GM12878 (cell line): Measurements from ENCODE around the gene SI. TPM values are rescaled to one million over a fixed set of nuclear protein-coding genes. Genes with fewer than 3 reads are reported as not detected.
A peak's percentile ranks its signal among the peaks of the same experiment; 100 is the strongest.
"Not testable (repeated sequence)": the region's sequence is repeated elsewhere in the genome, so short reads cannot be mapped to it uniquely, and the experiment has no call there.

Experiments used
- ATAC-seq: fragments of 200-7000 bp; cut with Tn5 transposase; 3 replicates; pipeline ENCODE4 v1.9.1; 2020; ENCODE audit warnings: mild to moderate bottlenecking, moderate library complexity
- BruUV-seq: library from RNA; stranded (reverse); fragments of 400-500 nt; replicated peaks from 2 replicates; lab custom pipeline; 2021; lab: Mats Ljungman, UMichigan
- CTCF ChIA-PET: fragments of 300-600 bp; sonication (Branson Sonifier 250); formaldehyde crosslinking; extraction: SDS; loops from one replicate; lab custom pipeline; 2021; ENCODE audit warnings: inconsistent platforms; lab: Yijun Ruan, JAX
- POLR2A ChIA-PET: fragments of 350-600 bp; formaldehyde crosslinking; extraction: SDS; loops from one replicate; lab custom pipeline; 2021; ENCODE audit warnings: inconsistent platforms; lab: Charles Lee
- RAD21 ChIA-PET: fragments of 300-600 bp; sonication (Branson Sonifier 250); formaldehyde crosslinking; loops from one replicate; lab custom pipeline; 2023; ENCODE audit warnings: antibody characterized with exemption; ENCODE audit not compliant: unreplicated experiment; lab: Charles Lee
- SMC1A ChIA-PET: fragments of 300-600 bp; sonication (Branson Sonifier 250); formaldehyde crosslinking; loops from one replicate; lab custom pipeline; 2023; ENCODE audit not compliant: unreplicated experiment, uncharacterized antibody; lab: Charles Lee
- DNase-seq: peaks from one replicate; pipeline ENCODE4 v3.0.0-alpha.2; 2011; ENCODE audit warnings: low read depth, low spot score
- FAIRE-seq: peaks from 3 replicates; lab custom pipeline; 2011; peaks lifted over from hg19 to GRCh38; lab: Jason Lieb, UNC
- H2AFZ ChIP-seq: 2 replicates; pipeline ENCODE4 v1.6.0; 2011; ENCODE audit warnings: low read depth, low read length, control low read depth; ENCODE audit not compliant: control insufficient read depth
- H3K27ac ChIP-seq: 2 replicates; pipeline ENCODE4 v1.5.1; 2011; ENCODE audit warnings: control low read depth; ENCODE audit not compliant: control insufficient read depth, insufficient read depth
- H3K27me3 ChIP-seq, 2 experiments: replicated peaks in 1 of 2; 2 replicates each; pipeline versions ENCODE4 v1.6.0 to v1.6.1; 2011; ENCODE audit warnings: low read length in 1 of 2; ENCODE audit not compliant: control insufficient read depth in 2 of 2, insufficient read depth in 2 of 2
- H3K36me3 ChIP-seq, 2 experiments: 2 replicates each; pipeline ENCODE4 v1.5.1; 2011; ENCODE audit warnings: low read length in 1 of 2; ENCODE audit not compliant: control insufficient read depth in 2 of 2, insufficient read depth in 2 of 2
- H3K4me1 ChIP-seq: 2 replicates; pipeline ENCODE4 v1.6.1; 2011; ENCODE audit warnings: mild to moderate bottlenecking, low read length, moderate library complexity, mixed read lengths; ENCODE audit not compliant: control insufficient read depth, insufficient read depth
- H3K4me2 ChIP-seq: 2 replicates; pipeline ENCODE4 v1.6.0; 2011; ENCODE audit warnings: control low read depth; ENCODE audit not compliant: control insufficient read depth, insufficient read depth
- H3K4me3 ChIP-seq: fragments of 200-600 bp; sonication (generic); 2 replicates; pipeline ENCODE4 v1.5.1; 2016
- H3K79me2 ChIP-seq: 2 replicates; pipeline ENCODE4 v1.6.0; 2011; ENCODE audit warnings: low read length; ENCODE audit not compliant: control insufficient read depth, insufficient read depth
- H3K9ac ChIP-seq: 2 replicates; pipeline ENCODE4 v1.8.0; 2011; ENCODE audit warnings: low read length, control low read depth, mixed read lengths; ENCODE audit not compliant: control insufficient read depth, insufficient read depth
- H3K9me3 ChIP-seq: replicated peaks from 3 replicates; pipeline ENCODE4 v1.5.1; 2011; ENCODE audit warnings: mild to moderate bottlenecking, low read length; ENCODE audit not compliant: control insufficient read depth, insufficient read depth
- H4K20me1 ChIP-seq: 2 replicates; pipeline ENCODE4 v1.6.0; 2011; ENCODE audit not compliant: control insufficient read depth, insufficient read depth
- ASH2L ChIP-seq: fragments of 300-600, 200-600 bp; sonication (generic); IDR thresholded peaks from 2 replicates; pipeline ENCODE4 v1.6.1; 2017; ENCODE audit warnings: low read depth, mild to moderate bottlenecking, borderline replicate concordance
- FOXM1 ChIP-seq: IDR thresholded peaks from 2 replicates; pipeline ENCODE4 v1.6.1; 2012; ENCODE audit warnings: low read depth, mild to moderate bottlenecking, inconsistent platforms, low read length, moderate library complexity
- GATAD2B ChIP-seq: fragments of 450-650 bp; conservative IDR thresholded peaks from 2 replicates; pipeline ENCODE4 v1.6.1; 2017; ENCODE audit warnings: low read depth, mild to moderate bottlenecking, moderate library complexity
- HDAC6 ChIP-seq: fragments of 200-600 bp; sonication (generic); IDR thresholded peaks from one replicate; pipeline ENCODE4 v1.8.0; 2017; ENCODE audit warnings: antibody characterized with exemption; ENCODE audit not compliant: unreplicated experiment
- IRF4 ChIP-seq: IDR thresholded peaks from 2 replicates; pipeline ENCODE4 v1.6.1; 2011; ENCODE audit warnings: low read depth, low read length
- MYC ChIP-seq: IDR thresholded peaks from 2 replicates; pipeline ENCODE4 v1.6.1; 2011; ENCODE audit warnings: mild to moderate bottlenecking, low read length, moderate library complexity, inconsistent platforms; ENCODE audit not compliant: insufficient read depth, insufficient replicate concordance, insufficient read length, severe bottlenecking
- NFXL1 ChIP-seq: fragments of 450-650 bp; IDR thresholded peaks from 2 replicates; pipeline ENCODE4 v1.6.1; 2017; ENCODE audit warnings: antibody characterized with exemption, mild to moderate bottlenecking, borderline replicate concordance
- NR2C2 ChIP-seq: IDR thresholded peaks from 2 replicates; pipeline ENCODE4 v1.6.1; 2011; ENCODE audit warnings: borderline replicate concordance, low read depth; ENCODE audit not compliant: control insufficient read depth, insufficient read length
- SIN3A ChIP-seq: IDR thresholded peaks from 2 replicates; pipeline ENCODE4 v1.6.1; 2012; ENCODE audit warnings: low read depth, low read length, improper control_type of control experiment
- YY1 ChIP-seq: IDR thresholded peaks from 2 replicates; pipeline ENCODE4 v1.6.1; 2011; ENCODE audit warnings: low read depth, mild to moderate bottlenecking, low read length
- WGBS: methylation state at CpG from one replicate; pipeline ENCODE4 v1.1.6; 2016; ENCODE audit warnings: low lambda C conversion rate; ENCODE audit not compliant: insufficient replicate concordance, insufficient coverage; ENCODE audit errors: missing lambda C conversion rate; 5-methylcytosine and 5-hydroxymethylcytosine counted together
- in situ Hi-C: fragments of 300-500 bp; cut with MboI; formaldehyde crosslinking; loops from 9 replicates; pipeline ENCODE4 v1.14.3; 2018; ENCODE audit warnings: mixed read lengths
- intact Hi-C: fragments of 100-400 bp; cut with micrococcal nuclease; formaldehyde crosslinking; loops from one replicate; pipeline ENCODE4 v1.14.2; 2022; ENCODE audit not compliant: unreplicated experiment
- polyA plus RNA-seq, 11 experiments: library from polyadenylated mRNA; depleted of rRNA in 4 of 11; unstranded in 6 of 11; stranded (reverse) in 5 of 11; fragments of >200 nt; fragmentation: Nextera tagmentation in 4 of 11; fragmentation: Illumina TruSeq in 1 of 11; extraction: Ambion mirVana in 4 of 11; extraction: Trizol in 1 of 11; gene quantifications; 1 replicate in 1 of 11; 2 replicates in 10 of 11; pipeline versions ENCODE4 v1.2.1 to v1.2.3, GENCODE V29; 2011 to 2016; ENCODE audit warnings: inconsistent platforms in 2 of 11, missing spikeins in 2 of 11, low read depth in 1 of 11
- total RNA-seq, 4 experiments: library from RNA; depleted of rRNA in 3 of 4; stranded (reverse); fragments of >200 nt in 3 of 4; fragmentation: Illumina TruSeq in 1 of 4; extraction: Trizol in 1 of 4; gene quantifications; 2 replicates each; pipeline versions ENCODE4 v1.2.1 to v1.2.3, GENCODE V29; 2013 to 2021
- TF ChIP-seq, protein P1 (sequence below): fragments of 450-650 bp; IDR thresholded peaks from 2 replicates; pipeline ENCODE4 v1.6.1; 2017; ENCODE audit warnings: mild to moderate bottlenecking
- TF ChIP-seq, protein P2 (sequence below): fragments of 450-650 bp; IDR thresholded peaks from 2 replicates; pipeline ENCODE4 v1.6.1; 2018; ENCODE audit warnings: borderline replicate concordance, mild to moderate bottlenecking; ENCODE audit not compliant: partially characterized antibody

The SI gene
- total and polyA plus RNA-seq, 10 of the 15 experiments (the other 5 are each of a cell fraction or from before 2014, with no cell fraction given): 0.01 TPM; not detected in 9

- TF ChIP-seq, protein P1, sequence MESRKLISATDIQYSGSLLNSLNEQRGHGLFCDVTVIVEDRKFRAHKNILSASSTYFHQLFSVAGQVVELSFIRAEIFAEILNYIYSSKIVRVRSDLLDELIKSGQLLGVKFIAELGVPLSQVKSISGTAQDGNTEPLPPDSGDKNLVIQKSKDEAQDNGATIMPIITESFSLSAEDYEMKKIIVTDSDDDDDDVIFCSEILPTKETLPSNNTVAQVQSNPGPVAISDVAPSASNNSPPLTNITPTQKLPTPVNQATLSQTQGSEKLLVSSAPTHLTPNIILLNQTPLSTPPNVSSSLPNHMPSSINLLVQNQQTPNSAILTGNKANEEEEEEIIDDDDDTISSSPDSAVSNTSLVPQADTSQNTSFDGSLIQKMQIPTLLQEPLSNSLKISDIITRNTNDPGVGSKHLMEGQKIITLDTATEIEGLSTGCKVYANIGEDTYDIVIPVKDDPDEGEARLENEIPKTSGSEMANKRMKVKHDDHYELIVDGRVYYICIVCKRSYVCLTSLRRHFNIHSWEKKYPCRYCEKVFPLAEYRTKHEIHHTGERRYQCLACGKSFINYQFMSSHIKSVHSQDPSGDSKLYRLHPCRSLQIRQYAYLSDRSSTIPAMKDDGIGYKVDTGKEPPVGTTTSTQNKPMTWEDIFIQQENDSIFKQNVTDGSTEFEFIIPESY: no peak
- no peak for TF ChIP-seq MYC
Measured at GRCh38 chr3:164952966-164953365, 125.3 kb downstream of the SI start (continued).

- H2AFZ ChIP-seq: not testable (repeated sequence)
Measured at GRCh38 chr3:164951403-164951802, 126.9 kb downstream of the SI start.

DNA sequence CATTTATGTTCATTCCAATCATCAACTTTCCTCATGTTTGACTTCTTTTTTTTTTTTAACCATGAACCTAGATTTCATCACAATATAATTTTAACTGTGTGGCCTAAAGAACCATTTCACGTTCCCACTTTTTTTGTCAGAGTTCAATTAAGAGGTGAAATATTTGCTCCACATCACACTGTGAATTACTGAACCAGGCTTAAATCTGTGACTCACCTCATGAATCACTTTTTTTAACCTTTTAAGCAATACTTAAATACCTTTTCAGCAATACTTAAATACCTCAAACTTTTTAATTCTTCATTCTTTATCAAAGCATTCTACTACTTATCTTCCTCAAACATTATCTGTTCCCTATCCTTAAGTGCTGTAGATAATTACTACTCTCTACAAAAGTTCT lies 137.6 kb downstream of the SI start:
- DNase-seq (no peak), FAIRE-seq (no peak), ATAC-seq (no peak)
- no peak overlapping the region for H3K27ac ChIP-seq
- H4K20me1 ChIP-seq: no peaks in the 10 kb centered on the region
- in situ Hi-C loops (no loop called here), intact Hi-C loops (no loop called here)
- no TSS peak for BruUV-seq
- no peaks in the 10 kb centered on the region for H3K36me3 ChIP-seq
- H3K9ac ChIP-seq: no peak overlapping the region
- ChIA-PET SMC1A (no interaction called here), POLR2A (no interaction called here), CTCF (no interaction called here), RAD21 (no interaction called here)
- H3K79me2 ChIP-seq: no peaks in the 10 kb centered on the region
- H2AFZ ChIP-seq: no peak overlapping the region
- no peaks in the 10 kb centered on the region for H3K27me3 ChIP-seq
- no peak overlapping the region for H3K4me3 ChIP-seq
- WGBS: 47% methylated on average over 1 of the region's 1 CpG
- H3K4me1 ChIP-seq: no peaks in the 10 kb centered on the region
- H3K9me3 ChIP-seq: no peaks in the 10 kb centered on the region
- no peak overlapping the region for H3K4me2 ChIP-seq
- TF ChIP-seq, protein P2, sequence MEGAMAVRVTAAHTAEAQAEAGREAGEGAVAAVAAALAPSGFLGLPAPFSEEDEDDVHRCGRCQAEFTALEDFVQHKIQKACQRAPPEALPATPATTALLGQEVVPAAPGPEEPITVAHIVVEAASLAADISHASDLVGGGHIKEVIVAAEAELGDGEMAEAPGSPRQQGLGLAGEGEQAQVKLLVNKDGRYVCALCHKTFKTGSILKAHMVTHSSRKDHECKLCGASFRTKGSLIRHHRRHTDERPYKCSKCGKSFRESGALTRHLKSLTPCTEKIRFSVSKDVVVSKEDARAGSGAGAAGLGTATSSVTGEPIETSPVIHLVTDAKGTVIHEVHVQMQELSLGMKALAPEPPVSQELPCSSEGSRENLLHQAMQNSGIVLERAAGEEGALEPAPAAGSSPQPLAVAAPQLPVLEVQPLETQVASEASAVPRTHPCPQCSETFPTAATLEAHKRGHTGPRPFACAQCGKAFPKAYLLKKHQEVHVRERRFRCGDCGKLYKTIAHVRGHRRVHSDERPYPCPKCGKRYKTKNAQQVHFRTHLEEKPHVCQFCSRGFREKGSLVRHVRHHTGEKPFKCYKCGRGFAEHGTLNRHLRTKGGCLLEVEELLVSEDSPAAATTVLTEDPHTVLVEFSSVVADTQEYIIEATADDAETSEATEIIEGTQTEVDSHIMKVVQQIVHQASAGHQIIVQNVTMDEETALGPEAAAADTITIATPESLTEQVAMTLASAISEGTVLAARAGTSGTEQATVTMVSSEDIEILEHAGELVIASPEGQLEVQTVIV: no peak
- no peak for TF ChIP-seq NR2C2
- TF ChIP-seq HDAC6: no peak
- no peak for TF ChIP-seq GATAD2B
- no peak for TF ChIP-seq SIN3A
- TF ChIP-seq ASH2L: no peak
- no peak for TF ChIP-seq FOXM1
- TF ChIP-seq IRF4: no peak
- no peak for TF ChIP-seq NFXL1

More at GRCh38 chr3:164951403-164951802, 126.9 kb downstream of the SI start:
- H3K36me3 ChIP-seq, H4K20me1 ChIP-seq, SMC1A ChIA-PET, H3K79me2 ChIP-seq, intact Hi-C loops, in situ Hi-C loops, H3K4me1 ChIP-seq, FAIRE-seq, H3K27me3 ChIP-seq: not testable (repeated sequence)
- TF ChIP-seq YY1: 0 out of 2 replicates have a peak, but pooled peaks have one; percentile 28
- TF ChIP-seq, all 136 proteins: peak for 1; not testable (repeated sequence) for 135
- H3K9ac ChIP-seq, H3K4me3 ChIP-seq, RAD21 ChIA-PET, H3K4me2 ChIP-seq, H3K9me3 ChIP-seq, ATAC-seq, DNase-seq, POLR2A ChIA-PET, BruUV-seq, CTCF ChIA-PET, H3K27ac ChIP-seq: not testable (repeated sequence)
- 5% methylated on average over 7 of the region's 7 CpGs for WGBS
